ENCODE data around the gene PRKN. TPM values are rescaled to one million over a fixed set of nuclear protein-coding genes. Genes with fewer than 3 reads are reported as not detected.

PRKN gene
- total RNA-seq, 4 donors from 2014 or later, result 4.4 to 669 (median 10.5) TPM

DNA sequence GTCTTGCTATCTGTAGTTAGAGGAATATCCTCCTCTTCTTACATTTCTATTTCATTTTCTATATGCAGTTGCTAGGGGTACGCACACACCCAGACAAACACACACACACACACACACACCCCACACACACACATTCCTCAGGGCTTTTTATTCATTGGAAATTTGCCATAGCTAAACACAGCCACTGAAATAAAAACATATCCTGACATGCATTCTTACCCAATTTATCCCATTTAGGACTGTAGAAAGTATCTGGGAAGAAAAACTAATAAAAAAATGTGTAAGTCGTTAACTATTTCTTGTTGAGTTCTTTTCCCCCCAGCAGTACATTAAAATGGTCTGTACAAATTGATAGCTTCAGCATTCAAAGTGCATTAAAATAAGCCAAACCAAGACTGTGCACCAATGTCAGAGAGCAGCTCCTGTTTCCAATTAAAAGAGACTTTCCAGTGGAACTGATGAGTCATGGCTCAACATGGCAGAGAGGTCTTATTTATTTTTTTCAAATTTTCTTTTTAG lies 1095.8 kb downstream of the PRKN start:
- Histone ChIP-seq H3K36me3 (no peaks in the 10 kb centered on the region), H3K9me3 (peaks cover 0 to 3% (median 0%) of the 10 kb centered on the region in 4 donors), H3K4me3 (no peak overlapping the region), H3K27ac (no peak overlapping the region), H3K4me1 (no peaks in the 10 kb centered on the region), H3K27me3 (no peaks in the 10 kb centered on the region)
- no peak for DNase-seq
- no peak for TF ChIP-seq POLR2A (IDR thresholded peaks at IDR 0.05)
- TF ChIP-seq, protein P1, sequence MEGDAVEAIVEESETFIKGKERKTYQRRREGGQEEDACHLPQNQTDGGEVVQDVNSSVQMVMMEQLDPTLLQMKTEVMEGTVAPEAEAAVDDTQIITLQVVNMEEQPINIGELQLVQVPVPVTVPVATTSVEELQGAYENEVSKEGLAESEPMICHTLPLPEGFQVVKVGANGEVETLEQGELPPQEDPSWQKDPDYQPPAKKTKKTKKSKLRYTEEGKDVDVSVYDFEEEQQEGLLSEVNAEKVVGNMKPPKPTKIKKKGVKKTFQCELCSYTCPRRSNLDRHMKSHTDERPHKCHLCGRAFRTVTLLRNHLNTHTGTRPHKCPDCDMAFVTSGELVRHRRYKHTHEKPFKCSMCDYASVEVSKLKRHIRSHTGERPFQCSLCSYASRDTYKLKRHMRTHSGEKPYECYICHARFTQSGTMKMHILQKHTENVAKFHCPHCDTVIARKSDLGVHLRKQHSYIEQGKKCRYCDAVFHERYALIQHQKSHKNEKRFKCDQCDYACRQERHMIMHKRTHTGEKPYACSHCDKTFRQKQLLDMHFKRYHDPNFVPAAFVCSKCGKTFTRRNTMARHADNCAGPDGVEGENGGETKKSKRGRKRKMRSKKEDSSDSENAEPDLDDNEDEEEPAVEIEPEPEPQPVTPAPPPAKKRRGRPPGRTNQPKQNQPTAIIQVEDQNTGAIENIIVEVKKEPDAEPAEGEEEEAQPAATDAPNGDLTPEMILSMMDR (IDR thresholded peaks at IDR 0.05), result no peak

DNA sequence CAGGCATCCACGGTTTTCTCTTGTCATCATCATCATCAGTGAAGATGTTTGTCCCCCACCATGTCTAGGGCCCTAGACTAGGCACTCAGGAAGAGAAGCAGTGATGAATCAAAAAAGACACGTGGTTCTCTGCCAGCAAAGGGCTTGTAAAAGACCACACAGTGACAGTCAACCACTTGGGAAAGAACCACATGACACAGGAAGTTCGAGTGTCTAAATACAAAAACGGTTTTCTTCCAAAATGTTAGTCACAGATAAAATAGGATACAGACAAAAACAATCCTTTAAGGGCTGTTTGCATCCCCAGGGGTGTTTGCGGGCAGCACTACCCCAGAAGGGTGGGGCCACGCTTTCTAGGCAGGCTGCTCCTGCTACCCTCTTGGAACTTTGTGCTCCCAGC lies 1096.9 kb downstream of the PRKN start:
- Histone ChIP-seq H3K27me3 (no peaks in the 10 kb centered on the region), H3K4me3 (no peak overlapping the region), H3K9me3 (peaks cover 0 to 3% (median 0%) of the 10 kb centered on the region in 4 donors), H3K4me1 (no peaks in the 10 kb centered on the region), H3K27ac (no peak overlapping the region), H3K36me3 (no peaks in the 10 kb centered on the region)
- DNase-seq, result no peak
- TF ChIP-seq POLR2A (IDR thresholded peaks at IDR 0.05), result no peak
- TF ChIP-seq, protein P1 (IDR thresholded peaks at IDR 0.05), result no peak

DNA sequence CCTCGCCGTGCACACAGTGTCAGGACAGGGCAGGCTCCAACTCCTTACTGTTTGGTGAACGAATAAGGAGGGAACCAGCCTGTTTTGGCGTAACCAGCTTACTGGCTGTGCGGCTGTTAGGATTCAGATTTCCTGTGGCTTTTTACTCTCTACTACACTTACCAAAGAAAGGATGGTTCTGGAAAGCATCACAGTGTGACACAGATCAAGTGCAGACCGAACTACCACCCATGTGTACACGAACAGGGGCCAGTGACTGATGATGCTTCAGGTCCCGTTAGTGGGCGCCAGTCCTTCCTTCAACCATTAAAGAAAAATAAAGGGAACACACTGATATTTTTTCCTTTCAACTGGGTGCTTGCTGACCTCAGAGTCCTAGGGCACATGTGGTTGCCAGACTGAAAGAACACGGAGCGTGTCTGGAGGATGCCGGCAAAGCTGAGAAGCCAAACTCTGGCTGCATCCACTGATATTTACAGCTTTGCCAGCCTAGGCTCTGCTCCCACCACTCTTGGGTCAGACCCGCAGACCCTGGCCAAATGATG lies 1101.4 kb downstream of the PRKN start:
- TF ChIP-seq, protein P1 (IDR thresholded peaks at IDR 0.05), result no peak
- no peak for TF ChIP-seq POLR2A (IDR thresholded peaks at IDR 0.05)
- H3K36me3 ChIP-seq, result no peaks in the 10 kb centered on the region
- no peak overlapping the region for H3K4me3 ChIP-seq
- no peak overlapping the region for H3K27ac ChIP-seq
- no peaks in the 10 kb centered on the region for H3K27me3 ChIP-seq
- no peaks in the 10 kb centered on the region for H3K9me3 ChIP-seq
- no peaks in the 10 kb centered on the region for H3K4me1 ChIP-seq
- DNase-seq, result no peak

GRCh38 chr6:161624111-161624510 lies 1103.5 kb downstream of the PRKN start:
- H3K4me3 ChIP-seq, result no peak overlapping the region
- H3K9me3 ChIP-seq, result no peaks in the 10 kb centered on the region
- TF ChIP-seq POLR2A (IDR thresholded peaks at IDR 0.05), result no peak
- TF ChIP-seq, protein P1 (IDR thresholded peaks at IDR 0.05), result no peak
- no peaks in the 10 kb centered on the region for H3K27me3 ChIP-seq
- H3K36me3 ChIP-seq, result no peaks in the 10 kb centered on the region
- DNase-seq, result no peak
- H3K27ac ChIP-seq, result no peak overlapping the region
- no peaks in the 10 kb centered on the region for H3K4me1 ChIP-seq

DNA sequence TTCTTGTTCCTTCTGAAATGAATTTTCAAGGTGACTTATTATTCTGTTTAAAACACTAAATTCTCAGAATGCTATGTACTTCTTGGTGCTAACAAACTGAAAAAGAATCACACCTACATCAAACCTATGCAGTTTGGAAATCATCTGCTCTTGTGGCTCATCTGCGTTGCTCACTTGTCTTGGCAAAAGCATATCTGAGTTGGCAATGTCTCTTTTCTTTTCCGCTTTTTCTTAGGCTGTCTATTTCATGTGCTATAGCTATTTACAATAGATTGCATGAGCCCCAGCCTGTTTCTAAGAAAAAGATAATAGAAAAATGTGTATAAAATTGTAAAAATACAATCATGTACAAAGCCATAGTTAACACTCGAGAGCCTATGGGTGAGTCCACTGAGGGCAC lies 1104.8 kb downstream of the PRKN start:
- Histone ChIP-seq H3K36me3 (no peaks in the 10 kb centered on the region), H3K27me3 (no peaks in the 10 kb centered on the region), H3K27ac (no peak overlapping the region), H3K9me3 (no peaks in the 10 kb centered on the region), H3K4me1 (no peaks in the 10 kb centered on the region), H3K4me3 (no peak overlapping the region)
- DNase-seq, result no peak
- TF ChIP-seq, protein P1 (IDR thresholded peaks at IDR 0.05), result no peak
- TF ChIP-seq POLR2A (IDR thresholded peaks at IDR 0.05), result no peak
